Vagina (tissue), 2 donors: ENCODE data around the gene METTL25B. TPM values are rescaled to one million over a fixed set of nuclear protein-coding genes. Genes with fewer than 3 reads are reported as not detected.

ENCODE experiments used
- DNase-seq, 2 donors: peaks; one replicate each; pipeline ENCODE4 v3.0.0-alpha.2; 2017; ENCODE audit errors: extremely low spot score in 2 of 2
- H3K27ac ChIP-seq: fragments of 200-600 bp; sonication (generic); one replicate; pipeline ENCODE4 v1.5.1; 2019
- H3K27me3 ChIP-seq: fragments of 200-600 bp; sonication (generic); one replicate; pipeline ENCODE4 v1.5.1; 2019
- H3K36me3 ChIP-seq, 2 donors: fragments of 200-600 bp; sonication (generic); one replicate each; pipeline ENCODE4 v1.5.1; 2017 to 2019
- H3K4me1 ChIP-seq: fragments of 200-600 bp; sonication (generic); one replicate; pipeline ENCODE4 v1.5.1; 2019
- H3K4me3 ChIP-seq, 2 donors: fragments of 200-600 bp; sonication (generic); 1 replicate in 1 of 2; 2 replicates in 1 of 2; pipeline ENCODE4 v1.5.1; 2016 to 2019
- H3K9me3 ChIP-seq: fragments of 200-600 bp; sonication (generic); one replicate; pipeline ENCODE4 v1.5.1; 2019
- CTCF ChIP-seq, 3 experiments: fragments of 450-650 bp in 2 of 3; fragments of 200-600 bp in 1 of 3; sonication (generic) in 1 of 3; IDR thresholded peaks; one replicate each; pipeline ENCODE4 v1.5.1; 2017 to 2019; ENCODE audit warnings: antibody characterized with exemption in 3 of 3, mild to moderate bottlenecking in 2 of 3, moderate library complexity in 2 of 3
- POLR2A ChIP-seq, 2 donors: fragments of 450-650 bp; IDR thresholded peaks; one replicate each; pipeline ENCODE4 v1.6.1; 2017; ENCODE audit warnings: antibody characterized with exemption in 2 of 2, mild to moderate bottlenecking in 2 of 2, moderate library complexity in 2 of 2
- POLR2AphosphoS5 ChIP-seq, 2 donors: sonication (generic); formaldehyde crosslinking; IDR thresholded peaks; one replicate each; pipeline ENCODE4 v1.9.0; 2017; ENCODE audit warnings: antibody characterized with exemption in 2 of 2, mild to moderate bottlenecking in 2 of 2, low read depth in 1 of 2; ENCODE audit not compliant: insufficient read depth in 1 of 2
- intact Hi-C: fragments of 100-400 bp; cut with DNase I; formaldehyde crosslinking; loops from one replicate; pipeline ENCODE4 v1.15.1; 2023
- total RNA-seq: library from RNA; depleted of rRNA; stranded (reverse); fragments of >200 nt; gene quantifications from one replicate; pipeline ENCODE4 v1.2.3, GENCODE V29; 2016

METTL25B gene
- total RNA-seq, 1 donor from 2014 or later = 17.7 TPM

- intact Hi-C loops = no loop called here
Measured at GRCh38 chr1:156691191-156691590, 37.1 kb upstream of the METTL25B start.

GRCh38 chr1:156691665-156692440 is 36.4 kb upstream of the METTL25B start:
- Histone ChIP-seq H3K9me3 (no peaks in the 10 kb centered on the region), H3K4me3 (no peak overlapping the region), H3K27ac (peak overlapping the region; percentile 52), H3K36me3 (no peaks in the 10 kb centered on the region), H3K4me1 (peaks cover 57% of the 10 kb centered on the region), H3K27me3 (no peaks in the 10 kb centered on the region)
- no peak for DNase-seq
- intact Hi-C loops = no loop called here
- no peak for TF ChIP-seq CTCF (IDR thresholded peaks at IDR 0.05)
- TF ChIP-seq POLR2AphosphoS5 (IDR thresholded peaks at IDR 0.05; ENCODE audit: insufficient read depth in 1 of 2, low read depth in 1 of 2) = peak in 1 of 2 donors; percentile 29
- no peak for TF ChIP-seq POLR2A (IDR thresholded peaks at IDR 0.05)

More at GRCh38 chr1:156691191-156691590, 37.1 kb upstream of the METTL25B start:
- Histone ChIP-seq H3K27ac (peak overlapping the region; percentile 52), H3K27me3 (no peaks in the 10 kb centered on the region), H3K4me1 (peaks cover 57% of the 10 kb centered on the region), H3K4me3 (no peak overlapping the region), H3K9me3 (no peaks in the 10 kb centered on the region), H3K36me3 (no peaks in the 10 kb centered on the region)
- no peak for DNase-seq
- no peak for TF ChIP-seq POLR2AphosphoS5 (IDR thresholded peaks at IDR 0.05; ENCODE audit: insufficient read depth in 1 of 2, low read depth in 1 of 2)
- no peak for TF ChIP-seq CTCF (IDR thresholded peaks at IDR 0.05)
- TF ChIP-seq POLR2A (IDR thresholded peaks at IDR 0.05) = no peak

- intact Hi-C loops = no loop called here
- H3K4me1 ChIP-seq = peaks cover 57% of the 10 kb centered on the region
- TF ChIP-seq CTCF (IDR thresholded peaks at IDR 0.05) (no peak), POLR2A (IDR thresholded peaks at IDR 0.05) (no peak), POLR2AphosphoS5 (IDR thresholded peaks at IDR 0.05; ENCODE audit: insufficient read depth in 1 of 2, low read depth in 1 of 2) (no peak)
Measured at GRCh38 chr1:156692441-156692924, 35.8 kb upstream of the METTL25B start.

GRCh38 chr1:156692925-156693847 is 35.1 kb upstream of the METTL25B start:
- TF ChIP-seq POLR2AphosphoS5 (IDR thresholded peaks at IDR 0.05; ENCODE audit: insufficient read depth in 1 of 2, low read depth in 1 of 2) (no peak), CTCF (IDR thresholded peaks at IDR 0.05) (no peak), POLR2A (IDR thresholded peaks at IDR 0.05) (no peak)
- Histone ChIP-seq H3K27me3 (no peaks in the 10 kb centered on the region), H3K9me3 (no peaks in the 10 kb centered on the region), H3K27ac (peak overlapping the region; percentile 52), H3K4me1 (peaks cover 57% of the 10 kb centered on the region), H3K4me3 (no peak overlapping the region), H3K36me3 (no peaks in the 10 kb centered on the region)
- intact Hi-C loops = no loop called here
- DNase-seq = no peak

More at GRCh38 chr1:156692441-156692924, 35.8 kb upstream of the METTL25B start:
- Histone ChIP-seq H3K9me3 (no peaks in the 10 kb centered on the region), H3K36me3 (no peaks in the 10 kb centered on the region), H3K4me3 (no peak overlapping the region), H3K27me3 (no peaks in the 10 kb centered on the region), H3K27ac (peak overlapping the region; percentile 52)
- no peak for DNase-seq
